Gastrocnemius medialis (tissue), 4 donors: Measurements from ENCODE around the gene ZCCHC24.

Source experiments
- POLR2A ChIP-seq, 2 donors: fragments of 450-650 bp; IDR thresholded peaks; one replicate each; pipeline ENCODE4 v1.6.1; 2017; ENCODE audit warnings: antibody characterized with exemption in 2 of 2, mild to moderate bottlenecking in 2 of 2, moderate library complexity in 2 of 2
- TF ChIP-seq, protein P1 (sequence below), 5 experiments: fragments of 450-650 bp in 3 of 5; fragments of 200-600 bp in 2 of 5; sonication (generic) in 2 of 5; IDR thresholded peaks in 4 of 5; conservative IDR thresholded peaks in 1 of 5; 1 replicate in 4 of 5; 2 replicates in 1 of 5; pipeline ENCODE4 v1.5.1; 2016 to 2019; ENCODE audit warnings: antibody characterized with exemption in 5 of 5, mild to moderate bottlenecking in 3 of 5, moderate library complexity in 3 of 5

DNA sequence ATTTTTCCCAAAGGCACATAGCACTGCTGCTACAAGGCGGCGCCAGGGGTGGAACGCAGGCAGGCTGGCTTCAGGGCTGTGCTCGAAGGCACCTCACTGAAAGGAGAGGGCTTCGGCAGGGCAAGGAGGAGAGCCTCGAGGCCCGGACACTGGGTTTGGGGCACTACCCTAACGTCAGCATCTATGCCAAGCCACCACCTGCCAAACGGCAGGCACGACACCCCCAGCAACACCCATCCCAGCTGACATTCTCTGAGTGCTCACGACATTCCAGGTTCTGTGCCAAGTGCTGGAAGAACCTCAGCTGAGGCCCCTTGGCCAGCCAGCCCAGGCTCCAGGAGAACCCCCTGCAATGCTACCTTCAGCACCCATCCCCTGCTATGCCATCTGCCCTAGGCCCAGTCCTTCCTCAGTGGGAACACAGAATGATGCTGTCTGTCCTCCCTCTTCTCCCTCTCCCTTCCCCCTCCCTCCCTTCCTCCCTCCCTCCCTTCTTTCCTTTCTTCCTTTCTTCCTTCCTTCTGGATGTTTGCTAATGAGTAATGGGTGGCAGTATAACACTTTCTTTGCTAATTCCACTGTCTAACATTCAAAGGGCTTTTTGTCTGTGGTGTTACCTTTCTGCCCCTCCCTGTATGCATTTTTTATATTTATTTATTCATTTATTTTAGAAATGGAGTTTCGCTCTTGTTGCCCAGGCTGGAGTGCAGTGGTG is 24.3 kb downstream of the ZCCHC24 start:
- TF ChIP-seq POLR2A (IDR thresholded peaks at IDR 0.05) = no peak
- TF ChIP-seq, protein P1, sequence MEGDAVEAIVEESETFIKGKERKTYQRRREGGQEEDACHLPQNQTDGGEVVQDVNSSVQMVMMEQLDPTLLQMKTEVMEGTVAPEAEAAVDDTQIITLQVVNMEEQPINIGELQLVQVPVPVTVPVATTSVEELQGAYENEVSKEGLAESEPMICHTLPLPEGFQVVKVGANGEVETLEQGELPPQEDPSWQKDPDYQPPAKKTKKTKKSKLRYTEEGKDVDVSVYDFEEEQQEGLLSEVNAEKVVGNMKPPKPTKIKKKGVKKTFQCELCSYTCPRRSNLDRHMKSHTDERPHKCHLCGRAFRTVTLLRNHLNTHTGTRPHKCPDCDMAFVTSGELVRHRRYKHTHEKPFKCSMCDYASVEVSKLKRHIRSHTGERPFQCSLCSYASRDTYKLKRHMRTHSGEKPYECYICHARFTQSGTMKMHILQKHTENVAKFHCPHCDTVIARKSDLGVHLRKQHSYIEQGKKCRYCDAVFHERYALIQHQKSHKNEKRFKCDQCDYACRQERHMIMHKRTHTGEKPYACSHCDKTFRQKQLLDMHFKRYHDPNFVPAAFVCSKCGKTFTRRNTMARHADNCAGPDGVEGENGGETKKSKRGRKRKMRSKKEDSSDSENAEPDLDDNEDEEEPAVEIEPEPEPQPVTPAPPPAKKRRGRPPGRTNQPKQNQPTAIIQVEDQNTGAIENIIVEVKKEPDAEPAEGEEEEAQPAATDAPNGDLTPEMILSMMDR (IDR thresholded peaks at IDR 0.05 in 4 of 5, conservative IDR thresholded peaks at IDR 0.05 in 1 of 5) = no peak
